Endothelial cell of umbilical vein (primary cell): ENCODE measurements around the gene STARD5.

Source experiments
- EZH2 ChIP-seq: IDR thresholded peaks from 2 replicates; pipeline ENCODE4 v1.6.1; 2012; ENCODE audit warnings: borderline replicate concordance, low read depth, mild to moderate bottlenecking, moderate library complexity, low read length, inconsistent platforms; ENCODE audit not compliant: severe bottlenecking
- FOS ChIP-seq: IDR thresholded peaks from 2 replicates; pipeline ENCODE4 v1.6.1; 2011; ENCODE audit warnings: mild to moderate bottlenecking, low read length, moderate library complexity, borderline replicate concordance; ENCODE audit not compliant: insufficient read depth
- GATA2 ChIP-seq: IDR thresholded peaks from 2 replicates; pipeline ENCODE4 v1.7.0; 2011; ENCODE audit warnings: low read depth, mild to moderate bottlenecking, moderate library complexity, mixed read lengths, low read length; ENCODE audit not compliant: insufficient read length, insufficient read depth
- JUN ChIP-seq: IDR thresholded peaks from 2 replicates; pipeline ENCODE4 v1.6.1; 2011; ENCODE audit warnings: borderline replicate concordance, low read depth; ENCODE audit not compliant: insufficient read length, insufficient read depth
- MYC ChIP-seq: IDR thresholded peaks from one replicate; pipeline ENCODE4 v1.6.1; 2011; ENCODE audit warnings: mild to moderate bottlenecking, low read depth, low read length
- POLR2A ChIP-seq: IDR thresholded peaks from 2 replicates; pipeline ENCODE4 v1.6.1; 2012; ENCODE audit warnings: low read depth, mild to moderate bottlenecking, control low read depth, low read length
- POLR2AphosphoS5 ChIP-seq: IDR thresholded peaks from 2 replicates; pipeline ENCODE4 v1.6.1; 2012; ENCODE audit warnings: low read depth, mild to moderate bottlenecking, control low read depth, low read length, moderate library complexity; ENCODE audit not compliant: insufficient read depth
- TF ChIP-seq, protein P1 (sequence below), 2 donors: IDR thresholded peaks; 1 replicate in 1 of 2; 2 replicates in 1 of 2; pipeline ENCODE4 v1.5.1; 2011; ENCODE audit warnings: low read length in 2 of 2, mild to moderate bottlenecking in 2 of 2, moderate library complexity in 2 of 2, control low read depth in 1 of 2, inconsistent platforms in 1 of 2, low read depth in 1 of 2; ENCODE audit not compliant: insufficient read depth in 1 of 2; ENCODE audit errors: extremely low read depth in 1 of 2
- TF ChIP-seq, protein P2 (sequence below): IDR thresholded peaks from 2 replicates; pipeline ENCODE4 v1.6.1; 2011; ENCODE audit not compliant: insufficient read depth, insufficient read length

DNA sequence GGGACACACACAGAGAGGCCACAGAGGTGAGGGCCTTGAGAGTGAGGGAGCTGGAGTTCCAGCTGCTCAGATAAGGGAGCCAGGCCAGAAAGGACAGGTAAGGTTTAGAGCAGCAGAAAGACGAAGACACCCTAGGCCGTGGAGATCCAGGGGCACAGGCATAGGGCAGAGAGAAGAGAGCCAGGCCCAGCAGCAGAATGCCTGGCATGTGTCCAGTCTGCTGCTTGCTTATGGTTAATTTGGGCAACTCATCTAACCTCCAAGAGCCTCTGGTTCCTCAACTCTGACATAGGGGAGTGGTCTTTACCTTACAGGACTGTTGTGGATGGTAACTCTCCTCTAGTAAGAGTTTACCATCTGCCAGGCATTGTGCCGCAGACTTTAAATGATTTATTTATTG lies 35.9 kb downstream of the STARD5 start:
- TF ChIP-seq, protein P1, sequence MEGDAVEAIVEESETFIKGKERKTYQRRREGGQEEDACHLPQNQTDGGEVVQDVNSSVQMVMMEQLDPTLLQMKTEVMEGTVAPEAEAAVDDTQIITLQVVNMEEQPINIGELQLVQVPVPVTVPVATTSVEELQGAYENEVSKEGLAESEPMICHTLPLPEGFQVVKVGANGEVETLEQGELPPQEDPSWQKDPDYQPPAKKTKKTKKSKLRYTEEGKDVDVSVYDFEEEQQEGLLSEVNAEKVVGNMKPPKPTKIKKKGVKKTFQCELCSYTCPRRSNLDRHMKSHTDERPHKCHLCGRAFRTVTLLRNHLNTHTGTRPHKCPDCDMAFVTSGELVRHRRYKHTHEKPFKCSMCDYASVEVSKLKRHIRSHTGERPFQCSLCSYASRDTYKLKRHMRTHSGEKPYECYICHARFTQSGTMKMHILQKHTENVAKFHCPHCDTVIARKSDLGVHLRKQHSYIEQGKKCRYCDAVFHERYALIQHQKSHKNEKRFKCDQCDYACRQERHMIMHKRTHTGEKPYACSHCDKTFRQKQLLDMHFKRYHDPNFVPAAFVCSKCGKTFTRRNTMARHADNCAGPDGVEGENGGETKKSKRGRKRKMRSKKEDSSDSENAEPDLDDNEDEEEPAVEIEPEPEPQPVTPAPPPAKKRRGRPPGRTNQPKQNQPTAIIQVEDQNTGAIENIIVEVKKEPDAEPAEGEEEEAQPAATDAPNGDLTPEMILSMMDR (IDR thresholded peaks at IDR 0.05; ENCODE audit: extremely low read depth in 1 of 2, insufficient read depth in 1 of 2, low read depth in 1 of 2, low read length in 2 of 2) = no peak
- no peak for TF ChIP-seq POLR2A
- no peak for TF ChIP-seq POLR2AphosphoS5
- TF ChIP-seq GATA2 = no peak
- TF ChIP-seq EZH2 = no peak
- no peak for TF ChIP-seq MYC
- TF ChIP-seq, protein P2, sequence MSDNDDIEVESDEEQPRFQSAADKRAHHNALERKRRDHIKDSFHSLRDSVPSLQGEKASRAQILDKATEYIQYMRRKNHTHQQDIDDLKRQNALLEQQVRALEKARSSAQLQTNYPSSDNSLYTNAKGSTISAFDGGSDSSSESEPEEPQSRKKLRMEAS = no peak
- TF ChIP-seq JUN = no peak
- no peak for TF ChIP-seq FOS
